Vagina (tissue), 2 donors: ENCODE measurements around the gene WNT7B. TPM values are rescaled to one million over a fixed set of nuclear protein-coding genes. Genes with fewer than 3 reads are reported as not detected.

Source experiments
- DNase-seq, 2 donors: peaks; one replicate each; pipeline ENCODE4 v3.0.0-alpha.2; 2017; ENCODE audit errors: extremely low spot score in 2 of 2
- H3K27ac ChIP-seq: fragments of 200-600 bp; sonication (generic); one replicate; pipeline ENCODE4 v1.5.1; 2019
- H3K27me3 ChIP-seq: fragments of 200-600 bp; sonication (generic); one replicate; pipeline ENCODE4 v1.5.1; 2019
- H3K36me3 ChIP-seq, 2 donors: fragments of 200-600 bp; sonication (generic); one replicate each; pipeline ENCODE4 v1.5.1; 2017 to 2019
- H3K4me1 ChIP-seq: fragments of 200-600 bp; sonication (generic); one replicate; pipeline ENCODE4 v1.5.1; 2019
- H3K4me3 ChIP-seq, 2 donors: fragments of 200-600 bp; sonication (generic); 1 replicate in 1 of 2; 2 replicates in 1 of 2; pipeline ENCODE4 v1.5.1; 2016 to 2019
- H3K9me3 ChIP-seq: fragments of 200-600 bp; sonication (generic); one replicate; pipeline ENCODE4 v1.5.1; 2019
- CTCF ChIP-seq, 3 experiments: fragments of 450-650 bp in 2 of 3; fragments of 200-600 bp in 1 of 3; sonication (generic) in 1 of 3; IDR thresholded peaks; one replicate each; pipeline ENCODE4 v1.5.1; 2017 to 2019; ENCODE audit warnings: antibody characterized with exemption in 3 of 3, mild to moderate bottlenecking in 2 of 3, moderate library complexity in 2 of 3
- POLR2A ChIP-seq, 2 donors: fragments of 450-650 bp; IDR thresholded peaks; one replicate each; pipeline ENCODE4 v1.6.1; 2017; ENCODE audit warnings: antibody characterized with exemption in 2 of 2, mild to moderate bottlenecking in 2 of 2, moderate library complexity in 2 of 2
- POLR2AphosphoS5 ChIP-seq, 2 donors: sonication (generic); formaldehyde crosslinking; IDR thresholded peaks; one replicate each; pipeline ENCODE4 v1.9.0; 2017; ENCODE audit warnings: antibody characterized with exemption in 2 of 2, mild to moderate bottlenecking in 2 of 2, low read depth in 1 of 2; ENCODE audit not compliant: insufficient read depth in 1 of 2
- intact Hi-C: fragments of 100-400 bp; cut with DNase I; formaldehyde crosslinking; loops from one replicate; pipeline ENCODE4 v1.15.1; 2023
- total RNA-seq: library from RNA; depleted of rRNA; stranded (reverse); fragments of >200 nt; gene quantifications from one replicate; pipeline ENCODE4 v1.2.3, GENCODE V29; 2016

The WNT7B gene
- total RNA-seq, 1 donor from 2014 or later, result 7.1 TPM

- H3K4me3 ChIP-seq, result no peak overlapping the region
- no peaks in the 10 kb centered on the region for H3K36me3 ChIP-seq
- intact Hi-C loops, result no loop called here
- DNase-seq, result no peak
- H3K27ac ChIP-seq, result no peak overlapping the region
- TF ChIP-seq POLR2AphosphoS5 (IDR thresholded peaks at IDR 0.05; ENCODE audit: insufficient read depth in 1 of 2, low read depth in 1 of 2) (no peak), CTCF (IDR thresholded peaks at IDR 0.05) (no peak), POLR2A (IDR thresholded peaks at IDR 0.05) (no peak)
- peaks cover 14% of the 10 kb centered on the region for H3K4me1 ChIP-seq
- H3K9me3 ChIP-seq, result no peaks in the 10 kb centered on the region
- no peaks in the 10 kb centered on the region for H3K27me3 ChIP-seq
Observed at GRCh38 chr22:45877651-45878050, 99.3 kb downstream of the WNT7B start.

- H3K36me3 ChIP-seq, result no peaks in the 10 kb centered on the region
- H3K4me3 ChIP-seq, result no peak overlapping the region
- H3K27ac ChIP-seq, result no peak overlapping the region
- no peaks in the 10 kb centered on the region for H3K9me3 ChIP-seq
- TF ChIP-seq POLR2AphosphoS5 (IDR thresholded peaks at IDR 0.05; ENCODE audit: insufficient read depth in 1 of 2, low read depth in 1 of 2) (no peak), POLR2A (IDR thresholded peaks at IDR 0.05) (no peak), CTCF (IDR thresholded peaks at IDR 0.05) (no peak)
- no peak for DNase-seq
- H3K27me3 ChIP-seq, result no peaks in the 10 kb centered on the region
- H3K4me1 ChIP-seq, result peaks cover 12% of the 10 kb centered on the region
- intact Hi-C loops, result no loop called here
Observed at GRCh38 chr22:45877036-45877380, 100.0 kb downstream of the WNT7B start.

- no peak for DNase-seq
- H3K27me3 ChIP-seq, result no peaks in the 10 kb centered on the region
Observed at GRCh38 chr22:45876136-45877035, 100.6 kb downstream of the WNT7B start.

GRCh38 chr22:45872659-45873263 is 104.2 kb downstream of the WNT7B start:
- no peaks in the 10 kb centered on the region for H3K9me3 ChIP-seq
- no peak for DNase-seq
- H3K36me3 ChIP-seq, result no peaks in the 10 kb centered on the region
- H3K4me1 ChIP-seq, result peaks cover 4% of the 10 kb centered on the region
- no peak overlapping the region for H3K4me3 ChIP-seq
- no peaks in the 10 kb centered on the region for H3K27me3 ChIP-seq
- TF ChIP-seq CTCF (IDR thresholded peaks at IDR 0.05) (no peak), POLR2A (IDR thresholded peaks at IDR 0.05) (no peak), POLR2AphosphoS5 (IDR thresholded peaks at IDR 0.05; ENCODE audit: insufficient read depth in 1 of 2, low read depth in 1 of 2) (no peak)
- no peak overlapping the region for H3K27ac ChIP-seq
- intact Hi-C loops, result no loop called here

More at GRCh38 chr22:45876136-45877035, 100.6 kb downstream of the WNT7B start:
- intact Hi-C loops, result no loop called here
- Histone ChIP-seq H3K4me3 (no peak overlapping the region), H3K36me3 (no peaks in the 10 kb centered on the region), H3K9me3 (no peaks in the 10 kb centered on the region), H3K4me1 (peaks cover 12% of the 10 kb centered on the region), H3K27ac (no peak overlapping the region)
- TF ChIP-seq POLR2A (IDR thresholded peaks at IDR 0.05), result no peak

- H3K4me1 ChIP-seq, result peaks cover 15% of the 10 kb centered on the region
- intact Hi-C loops, result no loop called here
Observed at GRCh38 chr22:45871721-45872120, 105.2 kb downstream of the WNT7B start.

More at GRCh38 chr22:45871721-45872120, 105.2 kb downstream of the WNT7B start:
- Histone ChIP-seq H3K4me3 (no peak overlapping the region), H3K36me3 (no peaks in the 10 kb centered on the region), H3K27ac (no peak overlapping the region), H3K27me3 (no peaks in the 10 kb centered on the region), H3K9me3 (no peaks in the 10 kb centered on the region)
- TF ChIP-seq CTCF (IDR thresholded peaks at IDR 0.05) (no peak), POLR2A (IDR thresholded peaks at IDR 0.05) (no peak), POLR2AphosphoS5 (IDR thresholded peaks at IDR 0.05; ENCODE audit: insufficient read depth in 1 of 2, low read depth in 1 of 2) (no peak)
- DNase-seq, result no peak

Other genes starting within 250 kb of the WNT7B start
- gene PPARA, start 173.4 kb upstream of the WNT7B start, total RNA-seq, result 13.5 TPM